ENCODE results near the gene SOCS4.

DNA sequence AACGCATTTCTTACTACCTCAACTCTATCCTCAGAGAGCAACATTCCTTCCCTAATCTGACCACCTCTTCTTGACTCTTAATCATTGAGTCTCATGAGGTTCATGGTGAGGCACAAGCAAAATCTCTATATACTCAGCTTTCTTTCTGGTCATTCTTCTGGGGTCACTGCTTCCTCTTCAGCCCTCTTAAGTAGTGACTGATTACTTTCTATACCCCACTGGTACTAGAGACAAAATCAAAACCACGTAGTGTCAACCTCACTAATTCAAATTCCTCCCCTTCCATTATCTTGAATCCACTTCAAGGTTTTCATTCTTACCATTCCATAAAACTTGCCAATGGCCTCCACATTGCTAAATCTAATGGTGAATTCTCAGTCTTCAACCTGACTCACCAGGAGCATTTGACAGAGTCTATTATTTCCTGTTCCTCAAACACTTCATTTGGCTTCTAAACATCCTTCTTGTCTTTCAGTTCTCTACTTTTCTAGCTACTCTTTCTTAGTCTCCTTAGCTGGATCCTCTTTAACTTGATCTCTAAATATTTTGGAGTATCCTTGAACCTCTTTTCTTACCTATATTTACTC is 7.0 kb upstream of the SOCS4 start:
- TF ChIP-seq, protein P1, sequence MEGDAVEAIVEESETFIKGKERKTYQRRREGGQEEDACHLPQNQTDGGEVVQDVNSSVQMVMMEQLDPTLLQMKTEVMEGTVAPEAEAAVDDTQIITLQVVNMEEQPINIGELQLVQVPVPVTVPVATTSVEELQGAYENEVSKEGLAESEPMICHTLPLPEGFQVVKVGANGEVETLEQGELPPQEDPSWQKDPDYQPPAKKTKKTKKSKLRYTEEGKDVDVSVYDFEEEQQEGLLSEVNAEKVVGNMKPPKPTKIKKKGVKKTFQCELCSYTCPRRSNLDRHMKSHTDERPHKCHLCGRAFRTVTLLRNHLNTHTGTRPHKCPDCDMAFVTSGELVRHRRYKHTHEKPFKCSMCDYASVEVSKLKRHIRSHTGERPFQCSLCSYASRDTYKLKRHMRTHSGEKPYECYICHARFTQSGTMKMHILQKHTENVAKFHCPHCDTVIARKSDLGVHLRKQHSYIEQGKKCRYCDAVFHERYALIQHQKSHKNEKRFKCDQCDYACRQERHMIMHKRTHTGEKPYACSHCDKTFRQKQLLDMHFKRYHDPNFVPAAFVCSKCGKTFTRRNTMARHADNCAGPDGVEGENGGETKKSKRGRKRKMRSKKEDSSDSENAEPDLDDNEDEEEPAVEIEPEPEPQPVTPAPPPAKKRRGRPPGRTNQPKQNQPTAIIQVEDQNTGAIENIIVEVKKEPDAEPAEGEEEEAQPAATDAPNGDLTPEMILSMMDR (IDR thresholded peaks at IDR 0.05): no peak
- no peak for TF ChIP-seq POLR2AphosphoS5 (IDR thresholded peaks at IDR 0.05)
- TF ChIP-seq EP300 (IDR thresholded peaks at IDR 0.05): no peak
